ENCODE results near the gene MC3R. TPM values are rescaled to one million over a fixed set of nuclear protein-coding genes. Genes with fewer than 3 reads are reported as not detected.
A peak's percentile ranks its signal among the peaks of the same experiment; 100 is the strongest.
"Not testable (repeated sequence)": the region's sequence is repeated elsewhere in the genome, so short reads cannot be mapped to it uniquely, and the experiment has no call there.

MC3R gene
- total RNA-seq = not detected
- long read RNA-seq = 0 reads

DNA sequence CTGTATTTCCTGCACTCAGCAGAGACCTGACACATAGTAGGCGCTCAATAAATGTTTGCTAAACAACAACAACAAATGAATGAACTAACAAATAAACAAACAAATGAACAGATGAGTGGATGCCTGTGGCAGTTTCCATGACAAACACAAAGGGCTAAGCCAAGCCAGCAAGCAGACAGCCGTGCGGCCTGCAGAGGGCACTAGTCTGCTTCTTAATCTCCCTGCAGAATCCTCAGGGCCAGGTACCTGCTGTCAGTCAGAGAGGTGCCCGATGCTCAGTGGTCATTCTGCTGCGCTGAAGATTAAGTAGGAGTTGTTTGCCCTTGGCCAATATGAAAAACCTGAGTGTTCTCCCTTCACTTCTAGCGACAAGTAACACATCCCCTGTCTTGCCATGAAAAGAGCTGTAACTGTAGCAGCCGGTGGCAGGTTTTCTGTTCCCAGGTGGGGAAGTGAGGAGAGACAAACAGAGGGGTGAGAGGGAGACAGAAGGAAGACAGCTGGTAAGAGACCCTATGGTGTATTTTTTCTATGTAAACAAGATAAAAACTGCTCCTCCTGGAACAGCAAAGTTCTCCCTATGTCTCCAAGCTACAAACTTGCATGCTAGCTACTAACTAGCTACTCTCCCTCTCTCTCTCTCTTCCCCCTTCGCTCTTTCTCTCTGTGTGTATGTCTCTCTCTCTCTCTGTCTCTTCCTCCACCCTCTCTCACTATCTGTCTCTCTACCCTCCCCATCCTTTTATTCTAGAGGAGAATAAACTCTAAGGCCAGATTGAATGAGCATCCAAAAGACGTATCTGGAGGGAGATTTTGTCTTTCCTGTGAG is at the start of gene MC3R:
Gene MC3R (plus strand): TSS at position 779 of the 829 bp plus-strand sequence. CDS start 112 bp downstream, outside the sequence.
- DNase-seq = peak; percentile 45
- intact Hi-C loops (cut with micrococcal nuclease) = no loop called here
- ATAC-seq = peak; percentile 56

DNA sequence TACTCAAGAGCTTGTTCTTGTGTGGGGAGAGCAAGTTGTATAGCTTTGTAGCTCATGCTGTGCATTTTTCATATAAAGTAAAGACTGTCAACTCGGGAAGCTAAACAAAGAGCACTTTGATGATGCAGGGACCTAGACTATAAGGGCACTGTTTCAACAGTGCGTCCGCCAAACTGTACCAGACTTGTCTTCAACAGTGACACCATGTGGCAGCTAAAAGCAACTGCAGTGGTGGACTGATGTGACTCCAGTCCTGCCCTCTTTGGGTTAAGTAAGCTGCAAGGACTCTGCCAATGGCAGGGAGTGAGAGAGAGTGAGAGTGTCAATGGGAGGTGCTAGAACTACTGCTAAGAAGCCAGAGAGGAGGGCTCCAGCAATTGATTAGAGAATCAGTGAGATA is 48.1 kb upstream of the MC3R start:
- DNase-seq (no peak), ATAC-seq (no peak)
- intact Hi-C loops (cut with micrococcal nuclease) = no loop called here

DNA sequence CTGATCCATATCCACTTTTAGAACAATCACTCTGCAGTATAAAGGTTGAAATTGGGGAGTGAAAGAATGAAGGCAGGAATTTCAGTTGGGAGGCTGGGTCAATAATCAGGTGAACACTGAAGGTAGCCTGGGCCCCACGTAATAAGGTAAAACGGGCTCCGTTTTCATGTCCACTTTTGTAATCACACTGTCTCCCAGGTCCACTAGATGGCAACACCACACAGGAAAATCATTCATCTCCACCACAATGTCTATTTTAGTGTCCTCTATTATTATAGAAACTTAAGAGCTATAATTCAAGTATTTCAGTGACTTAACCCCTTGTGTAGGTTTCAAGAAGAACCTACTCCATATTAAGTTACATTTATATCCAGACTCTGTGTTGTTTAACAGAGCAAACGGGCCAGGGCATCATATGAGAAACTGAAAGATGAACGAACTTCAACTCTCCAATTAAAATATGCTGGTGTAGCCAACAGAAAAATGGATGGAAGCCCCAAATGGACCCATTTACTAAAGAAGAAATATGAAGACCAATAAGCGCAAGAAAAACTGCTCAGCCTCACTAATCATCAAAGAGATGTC is 45.9 kb upstream of the MC3R start:
- intact Hi-C loops (cut with micrococcal nuclease) = no loop called here
- no peak for ATAC-seq
- DNase-seq = no peak

DNA sequence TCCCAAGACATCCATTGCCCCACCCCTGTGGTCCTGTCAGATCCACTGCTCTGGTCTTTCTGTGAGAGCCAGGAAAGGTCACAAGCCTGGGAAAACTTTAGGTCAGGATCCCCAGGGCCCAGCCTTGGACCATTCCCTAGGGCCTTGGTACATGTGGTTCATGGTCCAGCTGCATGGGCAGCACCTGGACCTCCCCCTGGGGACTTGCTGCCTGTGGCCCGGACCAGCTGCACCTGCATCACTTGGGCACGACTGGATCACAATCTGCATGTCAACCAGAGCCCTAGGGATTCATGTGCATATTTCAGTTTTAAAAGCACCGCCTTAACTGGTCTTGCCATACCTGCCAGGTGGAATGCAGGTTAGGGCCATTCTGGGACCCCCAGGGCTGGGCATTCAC is 44.3 kb upstream of the MC3R start:
- intact Hi-C loops (cut with micrococcal nuclease) = no loop called here
- no peak for DNase-seq
- no peak for ATAC-seq

DNA sequence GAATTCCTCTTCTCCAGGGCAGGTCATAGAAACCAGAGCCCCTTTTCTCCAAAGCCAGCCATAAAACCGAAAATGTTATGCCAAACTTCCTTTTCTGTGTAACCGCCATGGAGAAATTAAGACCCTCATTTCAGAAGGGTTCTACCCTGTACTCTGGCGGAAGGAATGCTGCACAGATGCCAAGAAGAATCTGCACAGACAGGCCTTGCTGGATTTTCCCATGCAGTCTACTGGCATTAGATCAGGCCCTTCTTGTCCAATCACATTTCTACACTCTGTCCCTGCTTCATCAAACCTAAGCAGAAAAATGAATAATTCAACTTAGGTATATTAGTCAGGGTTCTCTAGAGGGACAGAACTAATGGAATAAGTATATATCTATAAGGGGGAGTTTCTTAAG is 43.2 kb upstream of the MC3R start:
- DNase-seq = no peak
- no peak for ATAC-seq

DNA sequence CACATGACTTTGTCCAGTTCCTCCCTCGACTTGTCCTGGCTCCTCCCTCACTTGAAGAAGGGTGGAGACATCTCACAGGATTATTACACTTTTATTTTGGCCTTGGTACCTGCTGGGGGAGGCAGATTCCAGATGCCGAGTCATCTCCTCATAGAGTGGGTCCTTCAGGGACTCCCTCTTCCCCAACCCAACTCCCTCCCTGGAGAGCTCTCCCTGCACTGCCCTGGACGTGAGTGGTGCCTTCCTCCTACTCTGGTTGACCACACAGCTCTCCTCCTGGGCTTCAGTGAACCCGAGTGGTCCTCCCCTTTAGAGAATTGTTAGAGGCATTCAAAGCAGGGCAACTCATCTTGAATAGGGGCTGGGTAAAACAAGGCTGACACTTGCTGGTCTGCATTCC is 40.9 kb upstream of the MC3R start:
- DNase-seq (no peak), ATAC-seq (no peak)
- intact Hi-C loops (cut with micrococcal nuclease) = no loop called here

More for the DNA sequence above, 43.2 kb upstream of the MC3R start:
- intact Hi-C loops (cut with micrococcal nuclease) = no loop called here

DNA sequence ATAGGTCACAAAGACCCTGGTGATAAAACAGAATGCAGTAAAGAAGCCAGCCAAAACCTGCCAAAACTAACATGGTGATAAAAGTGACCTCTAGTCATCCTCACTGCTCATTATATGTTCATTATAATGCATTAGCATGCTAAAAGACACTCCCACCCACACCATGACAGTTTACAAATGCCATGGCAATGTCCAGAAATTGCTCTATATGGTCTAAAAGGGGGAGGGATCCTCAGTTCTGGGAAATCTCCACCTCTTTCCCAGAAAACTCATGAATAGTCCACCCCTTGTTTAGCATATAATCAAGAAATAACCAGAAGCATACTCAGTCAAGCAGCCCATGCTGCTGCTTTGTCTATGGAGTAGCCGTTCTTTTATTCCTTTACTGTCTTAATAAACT is 40.4 kb upstream of the MC3R start:
- intact Hi-C loops (cut with micrococcal nuclease) = no loop called here
- DNase-seq (no peak), ATAC-seq (no peak)

DNA sequence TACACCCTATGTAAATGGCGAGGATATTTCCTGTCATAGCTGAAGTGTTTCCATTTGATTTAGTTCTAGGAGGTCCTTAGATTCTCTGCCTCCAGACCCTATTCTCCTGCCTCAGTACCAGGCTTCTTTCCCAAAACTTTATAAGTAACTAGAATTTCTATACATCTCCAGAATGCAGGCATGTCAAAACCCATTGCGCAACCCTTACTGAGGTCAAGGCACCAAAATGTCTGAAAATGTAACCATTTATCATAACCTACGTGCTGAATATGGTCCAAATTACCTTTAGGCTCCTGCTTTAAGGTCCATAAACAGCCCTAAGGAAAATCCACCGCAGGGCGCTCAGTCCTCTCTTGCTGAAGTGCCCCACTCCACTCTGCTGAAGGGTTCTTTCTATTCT is 37.5 kb upstream of the MC3R start:
- intact Hi-C loops (cut with micrococcal nuclease) = no loop called here
- no peak for ATAC-seq
- no peak for DNase-seq

DNA sequence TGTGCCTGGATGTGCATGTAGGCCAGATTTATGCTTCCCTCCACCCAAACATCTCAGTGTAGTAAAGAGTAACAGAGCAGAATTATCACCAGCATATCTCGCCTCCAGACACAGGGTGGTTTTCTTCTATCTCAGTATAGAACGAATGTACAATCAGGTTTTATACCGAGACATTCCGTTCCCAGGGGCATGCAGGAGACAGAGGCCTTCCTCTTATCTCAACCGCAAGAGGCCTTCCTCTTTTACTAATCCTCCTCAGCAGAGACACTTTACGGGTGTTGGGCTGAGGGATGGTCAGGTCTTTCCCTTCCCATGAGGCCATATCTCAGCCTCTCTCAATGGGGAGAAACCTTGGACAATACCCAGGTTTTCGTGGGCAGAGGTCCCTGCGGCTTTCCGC is 36.4 kb upstream of the MC3R start:
- ATAC-seq (no peak), DNase-seq (no peak)

DNA sequence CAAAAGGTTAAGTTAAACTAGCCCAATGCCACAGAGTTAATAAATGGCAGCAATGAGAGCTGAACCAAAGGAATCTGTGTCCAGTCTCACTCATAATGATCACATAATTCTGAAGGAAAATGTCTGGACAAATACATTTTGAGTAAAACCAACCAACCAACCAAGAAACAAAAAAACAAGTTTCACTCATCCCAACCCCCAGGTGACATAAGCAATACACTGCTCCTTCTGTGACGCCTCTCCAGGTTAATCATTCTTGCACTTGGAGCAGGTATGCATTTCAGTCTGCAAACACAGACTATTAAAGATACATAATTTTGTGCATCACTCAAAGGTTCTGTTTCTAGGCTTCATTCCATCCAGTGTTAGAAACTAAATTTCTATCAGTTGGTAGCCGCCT is 35.2 kb upstream of the MC3R start:
- ATAC-seq (no peak), DNase-seq (no peak)
- intact Hi-C loops (cut with micrococcal nuclease) = no loop called here

More for the DNA sequence above, 36.4 kb upstream of the MC3R start:
- intact Hi-C loops (cut with micrococcal nuclease) = no loop called here

DNA sequence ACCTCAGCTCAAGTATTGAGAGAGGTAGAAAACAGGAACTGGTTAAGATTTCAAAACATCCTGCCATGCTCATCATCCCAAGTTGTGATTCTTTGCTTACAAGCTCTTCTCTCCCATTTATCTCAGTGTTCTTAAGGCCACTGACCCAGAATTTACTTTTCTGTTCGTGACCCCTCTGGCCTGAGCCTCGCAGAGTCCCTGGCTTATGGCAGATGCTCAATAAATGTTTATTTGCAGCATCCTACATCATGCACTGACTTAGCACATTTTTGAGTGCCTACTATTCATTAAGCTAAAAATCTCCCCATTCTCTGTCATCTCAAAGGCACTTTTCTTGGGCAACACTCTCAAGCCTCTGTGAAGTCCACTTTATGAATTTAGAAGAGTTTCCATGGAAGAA is 33.4 kb upstream of the MC3R start:
- DNase-seq = no peak
- intact Hi-C loops (cut with micrococcal nuclease) = no loop called here
- no peak for ATAC-seq

DNA sequence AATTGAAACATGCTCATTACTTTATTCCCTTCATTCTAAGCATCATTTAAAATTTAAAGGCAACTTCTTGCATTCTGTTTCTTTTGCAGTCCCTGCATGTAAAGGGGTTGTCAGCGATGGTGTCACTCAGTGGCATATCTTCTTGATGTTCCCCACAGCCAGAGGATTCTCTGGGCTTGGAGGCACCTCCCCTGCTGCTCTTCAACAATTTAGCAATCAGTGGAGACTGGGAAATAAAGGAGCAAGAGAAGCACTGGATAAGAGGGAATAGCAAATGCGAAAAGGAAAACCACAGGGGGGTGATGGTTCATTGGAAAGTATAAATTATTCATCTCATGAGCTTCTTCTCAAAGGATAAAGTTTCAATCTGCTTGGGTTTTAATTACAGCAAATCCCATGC is 30.7 kb upstream of the MC3R start:
- intact Hi-C loops (cut with micrococcal nuclease) = no loop called here
- no peak for DNase-seq
- no peak for ATAC-seq

DNA sequence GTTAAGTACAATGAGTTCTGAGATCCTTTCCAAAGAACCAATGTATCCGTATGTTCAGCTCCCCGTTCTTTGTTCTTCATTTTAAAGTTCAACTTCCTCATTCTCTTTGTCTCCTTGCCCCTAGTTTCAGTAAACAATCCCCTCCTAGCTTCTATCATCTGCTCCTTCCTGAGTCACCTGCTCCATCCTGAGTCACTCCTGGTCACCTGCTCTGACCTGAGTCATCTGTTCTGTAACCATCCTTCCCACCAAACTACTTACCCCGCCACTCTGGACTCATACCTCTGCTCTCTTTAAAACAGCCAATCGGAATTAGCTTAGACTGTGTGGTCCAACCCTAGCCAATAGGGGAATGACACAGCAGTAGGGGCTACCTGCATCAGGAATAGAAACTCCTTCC is 27.3 kb upstream of the MC3R start:
- DNase-seq; intact Hi-C loops (cut with micrococcal nuclease); ATAC-seq: not testable (repeated sequence)

DNA sequence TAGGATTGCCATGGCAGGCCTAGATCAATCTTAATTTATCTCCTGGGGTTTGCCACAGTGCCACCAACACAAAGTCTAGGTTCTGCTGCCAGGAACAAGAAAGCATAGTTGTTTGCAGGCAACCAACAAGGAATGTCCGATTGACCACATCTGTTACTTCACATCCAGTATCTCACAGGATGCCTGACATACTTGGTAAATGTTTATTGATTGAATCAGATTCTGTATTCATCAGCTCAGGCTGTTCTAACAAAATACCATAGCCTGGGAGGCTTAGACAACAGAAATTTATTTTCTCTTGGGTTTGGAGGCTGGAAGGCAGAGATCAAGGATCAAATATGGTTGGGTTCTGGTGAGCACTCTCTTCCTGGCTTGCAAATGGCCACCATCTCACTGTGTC is 26.3 kb upstream of the MC3R start:
- intact Hi-C loops (cut with micrococcal nuclease) = no loop called here
- DNase-seq = no peak
- ATAC-seq = no peak

DNA sequence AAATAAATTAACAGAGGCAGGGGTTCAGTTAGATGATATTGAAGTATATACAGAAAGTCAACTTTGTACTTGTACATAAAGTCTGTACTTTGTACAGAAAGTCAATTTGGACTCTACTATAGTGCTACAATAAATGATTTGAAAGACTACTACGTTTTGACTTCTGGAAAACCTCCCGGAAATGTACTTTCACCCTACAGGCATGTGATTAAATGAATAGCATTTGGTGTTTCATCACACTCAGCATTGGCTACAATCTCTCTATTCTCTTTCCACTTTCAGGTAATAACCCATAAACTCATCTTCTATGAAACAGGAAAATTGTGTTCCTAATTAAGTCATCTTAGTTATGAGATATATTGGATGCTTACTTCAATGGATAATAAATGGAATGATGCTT is 25.6 kb upstream of the MC3R start:
- ATAC-seq = no peak
- intact Hi-C loops (cut with micrococcal nuclease) = no loop called here
- no peak for DNase-seq

DNA sequence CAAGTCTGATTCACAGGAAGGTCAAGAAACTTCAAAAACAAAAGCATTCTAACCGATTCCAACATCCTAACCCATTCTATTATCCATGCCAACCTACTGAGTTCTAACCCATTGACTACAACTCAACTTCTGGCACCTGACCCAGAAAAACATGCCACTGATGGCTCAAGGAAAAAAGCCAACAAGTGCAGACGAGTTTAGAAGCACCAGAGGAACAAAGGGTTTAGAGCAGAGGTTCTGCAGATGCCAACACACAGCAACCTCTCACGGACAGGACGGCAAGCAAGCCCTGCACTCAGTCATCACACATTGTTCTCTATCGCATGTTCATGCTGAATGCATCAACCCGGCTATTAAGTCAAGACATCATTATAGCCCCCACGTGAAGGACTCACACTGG is 25.2 kb upstream of the MC3R start:
- DNase-seq (no peak), ATAC-seq (no peak)
- intact Hi-C loops (cut with micrococcal nuclease) = no loop called here

DNA sequence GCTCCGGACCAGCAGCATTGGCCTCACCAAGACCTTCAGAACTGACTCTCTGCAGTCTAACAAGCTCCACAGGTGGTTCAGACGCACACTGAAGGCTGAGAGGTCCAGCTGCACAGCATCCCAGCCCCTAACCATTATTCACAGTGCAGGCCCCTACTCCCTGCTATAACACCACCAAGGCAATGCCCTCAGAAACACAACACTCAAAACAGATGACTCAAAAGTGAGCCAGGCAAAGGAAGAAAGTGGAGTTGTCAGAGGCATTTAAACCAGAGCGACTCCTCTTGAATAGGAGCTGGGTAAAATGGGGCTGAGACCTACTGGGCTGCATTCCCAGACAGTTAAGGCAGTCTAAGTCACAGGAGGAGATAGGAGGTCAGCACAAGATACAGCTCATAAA is 20.5 kb upstream of the MC3R start:
- intact Hi-C loops (cut with micrococcal nuclease) = no loop called here
- ATAC-seq = no peak
- no peak for DNase-seq

DNA sequence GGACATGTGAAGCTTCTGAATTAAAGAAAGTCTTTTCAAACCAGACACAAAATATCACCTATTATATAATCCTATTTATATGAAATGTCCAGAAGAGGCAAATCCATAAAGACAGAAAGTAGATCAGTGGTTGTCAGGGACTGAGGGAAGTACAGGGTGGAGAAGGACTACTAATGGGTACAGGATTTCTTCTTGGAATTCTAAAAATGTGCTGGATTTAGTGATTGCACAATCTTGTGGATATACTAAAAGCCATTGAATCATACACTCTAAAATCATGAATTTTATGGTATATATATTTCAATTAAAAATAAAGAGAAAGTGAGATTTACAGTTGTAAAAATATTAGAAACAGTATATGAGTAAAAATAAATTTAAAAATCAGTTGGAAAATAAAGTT is 18.7 kb upstream of the MC3R start:
- ATAC-seq (no peak), DNase-seq (no peak)
- intact Hi-C loops (cut with micrococcal nuclease) = no loop called here

DNA sequence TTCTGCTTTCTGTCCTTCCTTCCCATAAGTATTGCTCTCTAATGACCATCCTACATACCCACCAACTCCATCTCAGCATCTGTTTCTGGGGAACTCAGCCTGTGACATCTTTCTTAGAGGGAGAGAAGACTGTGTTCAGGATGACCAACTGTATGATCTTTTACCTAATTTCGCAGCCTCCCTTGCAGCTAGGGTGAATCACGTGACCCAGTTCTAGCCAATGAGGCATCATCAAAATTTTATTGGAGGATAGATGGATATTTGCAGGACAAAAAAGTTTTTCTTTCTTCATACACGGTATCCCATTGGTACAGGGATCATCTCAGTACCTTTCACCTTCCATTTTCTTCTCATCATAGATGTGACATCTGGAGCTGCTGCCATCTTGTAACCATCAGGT is 14.4 kb upstream of the MC3R start:
- no peak for ATAC-seq
- no peak for DNase-seq
- intact Hi-C loops (cut with micrococcal nuclease) = no loop called here

DNA sequence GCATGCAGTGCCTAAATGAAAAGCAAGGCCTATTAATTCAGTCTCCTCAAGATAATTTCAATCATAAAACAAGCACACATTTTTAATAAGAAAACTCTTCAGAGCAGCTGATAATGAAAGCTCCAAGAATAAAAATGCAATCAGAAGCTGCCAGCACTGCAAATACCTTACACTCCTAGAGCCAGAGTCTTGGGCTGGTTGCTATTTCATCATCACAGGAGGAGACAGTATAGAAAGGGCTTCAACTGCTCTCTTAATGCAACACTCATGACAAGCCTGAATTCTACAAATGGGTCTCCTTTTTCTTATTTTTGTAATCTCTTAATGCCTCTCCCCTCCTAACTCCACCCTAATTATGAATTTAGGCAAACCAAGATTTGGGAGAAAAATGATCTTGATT is 11.2 kb upstream of the MC3R start:
- intact Hi-C loops (cut with micrococcal nuclease) = no loop called here
- ATAC-seq (no peak), DNase-seq (no peak)

DNA sequence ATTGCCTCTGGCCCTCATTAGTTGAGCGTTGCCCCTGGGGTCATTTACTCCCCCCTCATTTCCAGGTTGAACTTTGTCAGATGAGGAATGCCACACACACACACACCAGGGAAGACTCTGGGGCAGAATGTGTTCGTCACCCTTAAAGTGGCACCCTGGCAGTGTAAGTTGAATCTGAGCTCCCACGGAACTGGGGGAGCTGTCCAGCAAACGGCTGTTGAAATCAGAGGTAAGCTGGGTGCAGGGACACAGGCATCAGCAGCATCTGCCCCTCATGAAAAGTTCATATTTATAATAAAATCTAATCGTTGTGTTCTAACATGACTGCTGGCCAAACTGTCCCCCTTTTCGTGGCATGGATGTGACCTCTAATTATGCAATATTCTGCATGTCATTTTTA is 4.3 kb upstream of the MC3R start:
- no peak for DNase-seq
- intact Hi-C loops (cut with micrococcal nuclease) = no loop called here
- ATAC-seq = no peak

Data from left ventricle myocardium superior (tissue), 1 donor.